HG03521 (cell line): ENCODE results near the gene SLC27A5.
A peak's percentile ranks its signal among the peaks of the same experiment; 100 is the strongest.

Source experiments
- ATAC-seq: cut with Tn5 transposase; IDR thresholded peaks from one replicate; pipeline ENCODE4 v1.9.1; 2021; ENCODE audit warnings: mild to moderate bottlenecking, moderate library complexity; ENCODE audit not compliant: unreplicated experiment

The SLC27A5 gene, protein sequence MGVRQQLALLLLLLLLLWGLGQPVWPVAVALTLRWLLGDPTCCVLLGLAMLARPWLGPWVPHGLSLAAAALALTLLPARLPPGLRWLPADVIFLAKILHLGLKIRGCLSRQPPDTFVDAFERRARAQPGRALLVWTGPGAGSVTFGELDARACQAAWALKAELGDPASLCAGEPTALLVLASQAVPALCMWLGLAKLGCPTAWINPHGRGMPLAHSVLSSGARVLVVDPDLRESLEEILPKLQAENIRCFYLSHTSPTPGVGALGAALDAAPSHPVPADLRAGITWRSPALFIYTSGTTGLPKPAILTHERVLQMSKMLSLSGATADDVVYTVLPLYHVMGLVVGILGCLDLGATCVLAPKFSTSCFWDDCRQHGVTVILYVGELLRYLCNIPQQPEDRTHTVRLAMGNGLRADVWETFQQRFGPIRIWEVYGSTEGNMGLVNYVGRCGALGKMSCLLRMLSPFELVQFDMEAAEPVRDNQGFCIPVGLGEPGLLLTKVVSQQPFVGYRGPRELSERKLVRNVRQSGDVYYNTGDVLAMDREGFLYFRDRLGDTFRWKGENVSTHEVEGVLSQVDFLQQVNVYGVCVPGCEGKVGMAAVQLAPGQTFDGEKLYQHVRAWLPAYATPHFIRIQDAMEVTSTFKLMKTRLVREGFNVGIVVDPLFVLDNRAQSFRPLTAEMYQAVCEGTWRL

DNA sequence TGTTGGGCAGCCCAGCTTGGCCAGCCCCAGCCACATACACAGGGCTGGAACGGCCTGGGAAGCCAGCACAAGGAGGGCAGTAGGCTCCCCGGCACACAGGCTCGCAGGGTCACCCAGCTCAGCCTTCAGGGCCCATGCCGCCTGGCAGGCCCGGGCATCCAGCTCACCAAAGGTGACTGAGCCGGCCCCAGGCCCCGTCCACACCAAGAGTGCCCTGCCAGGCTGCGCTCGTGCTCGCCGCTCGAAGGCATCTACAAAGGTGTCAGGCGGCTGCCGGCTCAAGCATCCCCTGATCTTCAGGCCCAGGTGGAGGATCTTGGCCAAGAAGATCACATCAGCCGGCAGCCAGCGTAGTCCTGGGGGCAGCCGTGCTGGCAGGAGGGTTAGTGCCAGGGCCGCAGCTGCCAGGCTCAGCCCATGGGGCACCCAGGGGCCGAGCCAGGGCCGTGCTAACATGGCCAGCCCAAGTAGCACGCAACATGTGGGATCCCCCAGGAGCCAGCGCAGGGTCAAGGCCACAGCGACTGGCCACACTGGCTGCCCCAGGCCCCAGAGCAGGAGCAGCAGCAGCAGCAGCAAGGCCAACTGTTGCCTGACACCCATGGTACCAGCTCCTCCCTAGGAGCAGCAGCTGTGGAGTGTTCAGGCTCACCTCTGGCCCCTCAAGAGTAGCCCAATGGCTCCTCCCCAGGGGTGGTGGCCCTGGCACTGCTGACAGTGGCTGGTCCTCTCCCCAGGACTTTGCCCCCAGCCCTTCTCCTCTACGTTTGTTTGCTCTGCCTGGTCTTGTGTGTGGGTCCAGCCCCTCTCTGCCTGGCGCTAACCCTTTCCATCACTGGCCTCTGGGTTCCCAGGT is at the start of gene SLC27A5:
TSS of gene SLC27A5 (minus strand) at position 640 of the 856 bp plus-strand sequence. CDS start at position 603, 37 bp downstream.
- no peak for ATAC-seq

DNA sequence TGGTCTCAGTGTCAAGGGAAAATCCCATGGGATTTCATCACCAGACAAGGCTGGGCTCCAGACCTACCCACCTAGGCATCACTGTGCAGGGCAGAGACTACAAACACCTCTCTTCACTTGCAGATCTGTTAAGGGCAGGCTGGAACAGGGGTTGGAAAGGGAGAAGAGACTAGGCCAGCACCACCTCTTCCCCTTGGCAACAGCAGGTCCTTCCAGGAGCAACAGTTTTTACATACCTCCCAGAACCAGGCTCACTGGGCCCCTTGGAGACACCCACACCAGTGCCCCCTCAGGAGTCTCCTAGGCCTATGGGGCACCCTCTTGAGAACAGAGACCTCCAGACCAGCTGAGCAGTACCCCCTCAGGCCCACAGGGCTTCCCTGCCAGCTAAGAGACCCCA is 49.1 kb upstream of the SLC27A5 start:
- no peak for ATAC-seq

DNA sequence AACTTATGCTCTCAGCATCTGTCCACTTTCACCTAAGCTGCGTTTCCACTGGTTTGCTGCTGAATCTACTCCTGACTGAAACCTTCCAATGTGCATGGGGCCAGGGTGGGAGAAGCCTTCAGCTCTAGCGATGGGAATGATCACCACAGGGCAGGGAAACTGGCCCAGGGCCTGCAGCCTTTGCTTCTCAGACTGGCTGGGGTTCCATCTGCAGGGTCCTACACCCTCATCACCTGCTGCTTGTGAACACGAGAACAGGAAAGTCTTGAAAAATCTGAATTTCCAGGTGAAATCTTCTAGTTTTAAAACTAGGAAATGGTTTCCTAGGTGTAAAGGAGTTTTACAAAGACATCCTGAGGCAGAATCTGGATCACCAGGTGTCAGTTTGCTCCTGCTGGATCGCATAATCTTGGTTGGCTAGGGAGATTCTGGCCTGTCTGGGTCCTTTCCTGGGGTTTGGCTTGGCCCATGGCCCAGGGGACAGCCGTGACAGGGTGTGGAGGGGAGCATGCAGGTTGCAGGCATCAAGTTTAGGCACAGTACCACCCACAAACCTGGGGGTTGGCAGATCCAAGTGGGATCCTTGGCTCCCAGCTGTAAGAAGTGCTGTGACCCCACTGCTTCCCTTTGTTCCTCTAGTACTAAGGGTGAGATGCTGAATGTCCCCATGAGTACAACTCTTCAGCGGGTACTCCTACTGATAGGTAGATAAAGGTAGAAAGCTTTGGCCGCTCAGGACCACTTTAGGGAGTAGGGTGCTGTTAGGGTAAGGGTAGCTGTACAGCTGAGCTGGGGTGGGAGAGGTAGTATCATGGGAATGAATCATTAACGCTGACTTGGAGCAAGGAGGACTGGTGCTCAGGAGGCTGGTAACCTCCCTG is 48.5 kb upstream of the SLC27A5 start:
- no peak for ATAC-seq

GRCh38 chr19:58559275-58560006 is 47.6 kb upstream of the SLC27A5 start:
- no peak for ATAC-seq

DNA sequence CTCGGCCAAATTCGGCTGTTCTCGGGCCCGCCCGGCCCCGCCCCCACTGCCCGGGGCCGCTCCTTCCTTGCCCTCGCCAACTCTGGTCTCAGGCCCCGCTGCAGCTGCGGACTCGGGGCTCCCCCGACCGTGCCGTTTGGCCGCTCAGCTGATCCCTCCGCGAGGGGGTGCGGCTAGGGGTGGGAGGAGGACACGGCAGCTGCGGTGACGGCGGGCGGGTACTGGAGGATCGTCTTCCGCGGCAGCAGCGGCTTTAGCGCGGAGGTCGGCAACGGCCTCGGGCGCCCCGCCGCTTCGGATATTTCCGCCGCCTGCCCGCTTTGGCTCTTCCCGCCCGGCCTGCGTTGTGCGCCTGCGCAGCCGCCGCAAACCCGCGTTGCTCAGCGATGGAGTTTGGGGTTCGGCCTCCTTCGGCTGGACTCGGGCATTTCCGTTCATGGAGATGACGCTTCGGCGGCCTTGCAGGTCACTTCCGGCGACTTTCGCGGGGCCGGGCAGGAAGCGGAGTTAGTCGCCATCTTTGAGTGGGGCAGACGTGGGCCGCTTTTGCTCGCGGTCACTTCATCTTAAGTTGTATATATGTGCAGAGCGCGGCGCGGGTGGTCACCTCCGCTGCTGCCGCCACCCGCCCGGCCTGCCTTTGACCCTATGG is 47.0 kb upstream of the SLC27A5 start:
- ATAC-seq = peak; percentile 50

DNA sequence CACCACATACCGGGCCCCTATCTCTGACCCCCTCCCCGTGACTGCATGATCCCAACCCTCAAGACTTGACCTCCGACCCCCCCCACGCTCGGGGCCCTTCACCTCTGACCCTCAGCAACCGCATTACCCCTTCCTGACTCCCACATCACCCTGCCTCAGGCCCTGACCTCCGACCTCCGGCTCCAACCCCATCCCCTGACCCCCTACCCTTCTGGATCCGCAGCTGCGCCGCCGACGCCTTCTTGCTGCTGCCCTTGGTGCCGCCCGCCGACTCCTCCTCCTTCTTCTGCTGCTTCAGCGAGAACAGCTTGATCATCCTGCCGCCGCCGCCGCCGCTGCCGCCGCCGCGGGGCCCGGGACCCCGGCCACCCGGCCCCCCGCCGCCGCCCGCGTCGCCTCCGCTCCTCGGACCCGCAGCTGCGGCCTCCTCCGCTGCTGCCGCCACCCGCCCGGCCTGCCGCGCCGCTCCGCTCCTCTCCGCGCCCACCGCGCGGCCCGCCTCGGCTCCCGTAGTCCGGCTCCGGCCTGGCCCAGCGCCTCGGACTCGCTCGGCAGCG is 46.4 kb upstream of the SLC27A5 start, which contains the start of gene UBE2M:
TSS of gene UBE2M (minus strand) at position 546 of the 557 bp plus-strand sequence. CDS start at position 316, 230 bp downstream.
- peak; percentile 3 for ATAC-seq

- no peak for ATAC-seq
These were observed 45.7 kb upstream of the SLC27A5 start for GRCh38 chr19:58557221-58558065.

DNA sequence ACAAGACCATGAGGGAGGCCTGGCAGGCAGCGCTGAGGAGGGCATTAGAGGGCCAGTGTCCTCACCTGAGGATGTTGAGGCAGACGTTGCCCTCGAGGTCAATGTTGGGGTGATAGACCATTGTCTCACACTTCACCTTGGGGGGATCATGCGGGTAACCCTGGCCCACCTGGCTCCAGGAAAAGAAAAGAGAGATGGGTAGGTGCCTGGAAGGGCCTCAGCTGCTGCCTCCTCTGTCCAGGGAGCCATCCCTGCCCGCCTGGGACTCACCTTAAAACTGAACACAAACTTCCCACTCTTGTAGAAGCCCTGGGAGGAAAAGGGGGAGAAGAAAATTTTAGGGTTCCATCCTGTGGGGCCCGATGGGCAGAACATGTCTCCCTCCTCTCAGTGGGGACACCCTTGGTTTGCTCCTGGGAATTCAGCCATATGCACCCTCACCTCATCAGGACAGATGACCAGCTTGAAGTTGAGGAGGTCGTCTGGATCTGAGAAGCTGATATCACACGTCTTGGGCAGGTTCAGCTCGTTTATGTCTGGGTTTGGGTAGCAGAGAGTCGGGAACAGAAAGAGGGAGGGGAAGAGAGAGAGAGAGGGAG is 44.9 kb upstream of the SLC27A5 start:
- ATAC-seq = no peak

DNA sequence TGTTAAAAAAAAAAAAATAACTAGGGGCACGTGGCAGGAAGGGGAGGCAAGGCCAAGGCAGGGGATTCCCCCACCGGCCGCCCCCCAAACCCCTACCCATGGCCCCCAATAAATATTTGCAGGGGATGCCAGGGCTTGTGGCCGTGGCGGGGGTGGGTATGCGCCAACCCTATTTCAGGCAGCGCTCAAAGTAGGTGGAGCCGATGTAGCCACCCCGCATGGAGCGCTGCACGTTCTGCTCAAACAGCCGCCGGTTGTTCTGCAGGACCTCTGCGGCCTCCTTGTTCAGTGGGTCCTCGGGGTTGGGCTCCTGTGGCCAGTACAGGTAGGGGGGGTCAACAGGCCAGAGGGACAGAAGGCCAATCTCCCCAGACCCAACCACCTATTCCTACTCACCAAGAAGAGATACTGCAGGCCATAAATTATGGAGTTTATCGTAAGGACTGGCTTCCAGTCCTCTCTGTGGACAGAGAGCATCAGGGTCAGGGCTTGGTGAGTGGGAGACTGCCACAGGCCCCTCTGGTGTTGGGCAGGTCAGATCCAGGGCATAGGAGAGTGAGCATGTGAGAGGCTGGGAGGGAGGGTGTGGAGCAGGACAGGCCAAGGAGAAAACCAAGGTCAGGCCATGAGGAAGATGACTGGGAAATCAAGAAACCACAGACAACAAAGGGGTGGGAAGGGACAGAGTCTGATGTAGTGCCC is 44.3 kb upstream of the SLC27A5 start:
- ATAC-seq = no peak

DNA sequence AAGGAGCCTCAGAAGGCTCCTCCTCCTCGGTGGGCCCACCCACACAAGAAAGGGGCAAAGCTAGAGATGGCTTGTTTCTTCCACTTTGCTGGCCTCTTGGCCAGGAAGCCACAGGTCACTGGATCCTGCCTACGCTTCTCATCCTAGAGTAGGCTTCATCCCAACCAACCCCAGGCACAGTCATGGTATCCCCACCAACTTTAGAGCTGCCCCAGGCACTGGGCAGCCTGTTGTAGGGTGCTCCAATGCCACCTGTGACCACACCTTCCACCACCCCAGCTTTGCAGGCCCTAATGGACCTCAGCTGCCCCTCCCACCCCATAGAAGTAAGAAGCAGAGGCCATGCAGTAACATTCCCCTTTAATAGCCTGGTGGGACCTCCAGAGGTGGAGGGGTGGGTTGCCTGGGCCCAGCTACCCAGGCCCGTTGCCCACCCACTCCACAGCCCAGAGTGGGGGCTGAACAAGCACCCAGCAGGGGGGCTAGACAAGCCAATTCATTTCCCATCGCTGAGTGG is 43.6 kb upstream of the SLC27A5 start:
- no peak for ATAC-seq

DNA sequence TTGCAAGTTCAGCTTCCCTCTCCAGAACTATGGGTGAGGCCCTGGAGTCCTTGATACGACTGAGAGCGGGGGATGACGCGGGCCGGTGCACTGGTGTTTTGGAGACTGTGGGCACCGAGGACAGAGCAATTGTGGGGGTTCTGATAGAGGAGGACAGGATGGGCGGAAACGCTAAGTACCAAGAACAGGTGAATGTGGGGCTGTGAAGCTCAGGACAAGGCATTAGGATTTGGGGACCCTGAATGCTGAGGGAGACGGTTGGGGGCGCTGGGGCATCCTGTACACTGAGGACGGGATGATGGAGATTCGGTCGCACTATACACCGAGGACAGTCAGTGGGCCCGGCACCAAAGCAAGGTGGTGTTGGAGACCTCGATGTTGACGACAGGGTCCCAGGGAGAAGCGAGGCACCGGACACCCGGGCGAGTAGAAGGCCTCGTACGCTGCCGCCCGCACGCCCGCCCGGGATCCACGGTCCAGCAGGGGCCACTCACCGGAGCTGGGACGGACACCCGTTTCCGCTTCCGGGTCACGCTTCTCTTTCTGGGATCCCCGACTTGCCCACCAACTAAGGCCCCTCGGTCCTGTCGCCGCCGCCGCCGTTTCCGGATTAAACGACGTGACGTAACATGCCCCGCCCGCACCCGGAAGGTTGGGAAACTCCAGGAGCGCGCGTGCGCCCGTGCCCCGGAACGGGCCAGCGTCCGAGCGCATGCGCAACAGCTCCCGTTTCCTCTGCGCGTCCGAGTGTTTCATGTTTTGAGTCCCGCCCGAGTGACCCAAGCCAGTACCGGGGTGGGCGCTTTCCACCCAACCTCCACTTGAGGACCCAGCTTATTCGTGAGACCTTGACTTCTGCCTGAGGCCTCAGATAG is 42.9 kb upstream of the SLC27A5 start, which contains the start of gene CHMP2A:
TSS of gene CHMP2A (minus strand) at position 612 of the 875 bp plus-strand sequence. CDS start 893 bp downstream, outside the sequence.
- peak; percentile 28 for ATAC-seq

DNA sequence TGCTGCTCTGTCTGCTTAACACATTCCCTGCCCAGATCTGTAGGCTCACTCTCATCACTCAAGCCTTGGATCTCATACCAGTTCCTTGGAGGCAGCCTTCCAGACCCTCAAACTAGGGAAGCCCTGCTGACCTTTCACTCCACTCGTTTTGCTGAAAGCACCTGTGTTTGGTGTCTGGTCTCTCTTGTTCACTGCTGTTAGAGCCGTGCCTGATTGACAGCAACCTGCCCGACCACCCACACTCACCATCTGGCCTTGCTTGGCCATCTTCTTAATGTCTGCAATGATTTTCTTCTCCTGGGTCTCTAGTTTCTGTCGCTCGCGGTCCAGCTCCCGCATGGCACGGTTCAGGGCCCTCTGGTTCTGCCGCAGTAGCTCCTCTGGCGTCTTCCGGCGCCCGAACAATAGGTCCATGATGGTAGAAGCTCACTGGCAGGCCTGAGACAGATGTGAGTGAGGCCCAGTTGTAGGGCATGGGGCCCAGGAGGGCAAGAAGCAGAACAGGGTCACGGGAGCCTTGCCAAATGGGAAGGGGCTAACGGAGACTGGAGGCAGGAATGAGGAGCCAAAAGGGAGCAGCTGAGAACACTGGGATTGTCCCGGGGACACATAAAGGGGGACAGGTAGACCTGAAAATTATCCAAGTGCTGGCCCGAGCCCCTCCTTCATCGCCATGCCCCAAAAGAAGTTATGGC is 42.2 kb upstream of the SLC27A5 start:
- no peak for ATAC-seq

DNA sequence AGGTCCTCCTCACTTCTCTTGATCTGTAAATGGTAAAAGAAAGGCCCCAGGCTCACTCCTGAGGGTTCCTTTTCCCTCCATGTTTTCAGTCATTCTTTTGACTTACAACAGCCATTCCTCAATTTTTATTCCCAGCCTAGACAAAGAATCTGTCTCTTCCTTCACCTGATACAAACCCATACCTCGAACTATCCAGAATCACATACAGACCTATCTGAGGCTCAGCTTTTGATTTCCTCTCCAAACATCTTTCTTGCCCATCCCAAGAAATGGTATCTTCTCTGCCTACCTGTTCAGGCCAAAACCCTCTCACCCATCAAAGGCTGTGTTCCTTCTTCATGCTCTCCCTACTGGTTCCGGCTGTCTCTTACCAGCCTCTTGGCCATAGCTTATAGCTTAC is 40.9 kb upstream of the SLC27A5 start:
- ATAC-seq = no peak

DNA sequence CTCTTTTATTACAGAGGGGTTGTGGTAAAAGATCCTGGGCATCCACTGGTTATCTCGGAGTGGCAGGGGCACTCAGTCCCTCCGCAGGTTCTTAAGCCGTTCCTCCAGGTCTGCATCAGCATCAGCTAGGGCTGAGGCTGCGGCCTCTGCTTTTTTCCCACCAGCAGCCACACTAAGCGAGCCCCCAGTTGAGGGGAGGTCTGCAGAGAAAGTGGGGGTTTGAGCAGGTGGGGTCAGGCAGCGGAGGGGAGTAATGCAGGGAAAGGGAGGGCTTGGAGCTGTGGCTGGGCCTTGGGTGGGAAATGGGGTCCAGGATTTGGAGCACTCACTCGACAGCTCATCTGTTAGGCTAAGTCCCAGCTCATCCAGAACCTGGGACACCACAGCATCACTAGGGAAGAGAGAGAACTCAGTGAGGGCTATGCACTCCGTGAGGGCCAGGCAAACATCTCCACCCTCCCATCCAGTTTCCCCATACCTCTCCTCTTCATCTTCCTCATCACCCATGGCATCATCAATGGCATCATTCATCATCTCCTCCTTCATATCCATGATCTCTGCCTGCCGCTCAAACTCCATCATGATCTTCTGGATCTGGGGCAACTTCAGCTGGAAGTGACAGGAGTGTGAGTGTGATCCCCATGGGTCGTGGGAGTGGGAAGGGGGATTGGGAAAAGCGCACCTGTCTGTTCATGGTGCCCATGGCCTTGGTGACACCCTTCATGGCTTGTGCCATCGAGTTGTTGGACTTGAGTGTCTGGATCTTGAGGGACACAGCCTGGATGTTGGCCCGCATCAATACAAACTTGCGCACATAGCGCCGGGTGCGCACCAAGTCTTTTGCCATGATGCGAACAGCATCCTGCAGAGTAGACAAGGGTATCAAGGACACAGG is 40.0 kb upstream of the SLC27A5 start:
- no peak for ATAC-seq
